HepG2 (cell line): ENCODE measurements around the gene NUDCD2. TPM values are rescaled to one million over a fixed set of nuclear protein-coding genes. Genes with fewer than 3 reads are reported as not detected.

Experiments used
- ARID5B ChIP-seq: IDR thresholded peaks from 2 replicates; pipeline ENCODE4 v1.4.0; 2020; ENCODE audit warnings: mild to moderate bottlenecking, missing genetic modification reagents
- ATM ChIP-seq: fragments of 450-650 bp; IDR thresholded peaks from 2 replicates; pipeline ENCODE4 v1.7.1; 2017; ENCODE audit warnings: mild to moderate bottlenecking, borderline replicate concordance
- DMTF1 ChIP-seq: sonication (generic); formaldehyde crosslinking; IDR thresholded peaks from 2 replicates; pipeline ENCODE4 v1.4.0; 2020; ENCODE audit warnings: mild to moderate bottlenecking, missing genetic modification reagents
- HMG20B ChIP-seq: conservative IDR thresholded peaks from 2 replicates; pipeline ENCODE4 v1.6.1; 2016; ENCODE audit warnings: missing genetic modification reagents, missing compliant biosample characterization
- IKZF1 ChIP-seq: fragments of 450-650 bp; IDR thresholded peaks from 2 replicates; pipeline ENCODE4 v1.7.1; 2016
- MAF1 ChIP-seq: sonication (generic); formaldehyde crosslinking; IDR thresholded peaks from 2 replicates; pipeline ENCODE4 v1.5.0; 2020; ENCODE audit warnings: missing genetic modification reagents, borderline replicate concordance
- MAFG ChIP-seq: sonication (generic); formaldehyde crosslinking; IDR thresholded peaks from 2 replicates; pipeline ENCODE4 v1.5.1; 2020; ENCODE audit warnings: mild to moderate bottlenecking, missing genetic modification reagents
- NPAS2 ChIP-seq: sonication (generic); formaldehyde crosslinking; IDR thresholded peaks from 2 replicates; pipeline ENCODE4 v1.8.0; 2022; ENCODE audit warnings: mild to moderate bottlenecking, missing genetic modification reagents, borderline replicate concordance
- PPARG ChIP-seq: conservative IDR thresholded peaks from 2 replicates; pipeline ENCODE4 v1.6.1; 2016; ENCODE audit warnings: missing biosample characterization, missing genetic modification reagents
- SMAD9 ChIP-seq: sonication (generic); formaldehyde crosslinking; IDR thresholded peaks from 2 replicates; pipeline ENCODE4 v1.5.1; 2020; ENCODE audit warnings: mild to moderate bottlenecking, missing genetic modification reagents
- THAP8 ChIP-seq: sonication (generic); formaldehyde crosslinking; IDR thresholded peaks from 2 replicates; pipeline ENCODE4 v1.5.1; 2020; ENCODE audit warnings: missing genetic modification reagents, mild to moderate bottlenecking, borderline replicate concordance
- ZNF224 ChIP-seq: sonication (generic); formaldehyde crosslinking; IDR thresholded peaks from 2 replicates; pipeline ENCODE4 v1.5.0; 2020; ENCODE audit warnings: mild to moderate bottlenecking, missing genetic modification reagents
- ZNF281 ChIP-seq: sonication (generic); formaldehyde crosslinking; IDR thresholded peaks from 2 replicates; pipeline ENCODE4 v1.4.0; 2020; ENCODE audit warnings: missing genetic modification reagents, borderline replicate concordance
- ZNF512 ChIP-seq: sonication (generic); formaldehyde crosslinking; IDR thresholded peaks from 2 replicates; pipeline ENCODE4 v1.4.0; 2020; ENCODE audit warnings: mild to moderate bottlenecking, missing genetic modification reagents
- ZNF672 ChIP-seq: sonication (generic); formaldehyde crosslinking; IDR thresholded peaks from 2 replicates; pipeline ENCODE4 v1.8.1; 2022; ENCODE audit warnings: missing genetic modification reagents
- ZNF850 ChIP-seq: sonication (generic); formaldehyde crosslinking; conservative IDR thresholded peaks from 2 replicates; pipeline ENCODE4 v1.9.0; 2021; ENCODE audit warnings: mild to moderate bottlenecking, missing genetic modification reagents
- polyA plus RNA-seq, 8 experiments: library from polyadenylated mRNA; depleted of rRNA in 3 of 8; stranded (reverse) in 7 of 8; unstranded in 1 of 8; fragments of >200 nt; fragmentation: Illumina TruSeq in 4 of 8; extraction: Trizol in 4 of 8; gene quantifications; 2 replicates each; pipeline versions ENCODE4 v1.2.1 to v1.2.3, GENCODE V29; 2011 to 2016; ENCODE audit warnings: low read depth in 4 of 8, missing spikeins in 1 of 8, mixed read lengths in 1 of 8; ENCODE audit not compliant: insufficient read depth in 1 of 8
- total RNA-seq, 5 experiments: library from RNA; depleted of rRNA; stranded (reverse); fragments of >200 nt; fragmentation: Illumina TruSeq; extraction: Trizol; gene quantifications; 2 replicates each; pipeline ENCODE4 v1.2.3, GENCODE V29; 2016; ENCODE audit warnings: low read depth in 1 of 5
- TF ChIP-seq, protein P1 (sequence below): sonication (generic); formaldehyde crosslinking; IDR thresholded peaks from 2 replicates; pipeline ENCODE4 v1.5.0; 2020; ENCODE audit warnings: missing genetic modification reagents, mild to moderate bottlenecking, borderline replicate concordance

NUDCD2 gene
- total and polyA plus RNA-seq, 2 of the 13 experiments (the other 11 are each of a cell fraction or from before 2014, with no cell fraction given), result 14.8 to 39.2 TPM

DNA sequence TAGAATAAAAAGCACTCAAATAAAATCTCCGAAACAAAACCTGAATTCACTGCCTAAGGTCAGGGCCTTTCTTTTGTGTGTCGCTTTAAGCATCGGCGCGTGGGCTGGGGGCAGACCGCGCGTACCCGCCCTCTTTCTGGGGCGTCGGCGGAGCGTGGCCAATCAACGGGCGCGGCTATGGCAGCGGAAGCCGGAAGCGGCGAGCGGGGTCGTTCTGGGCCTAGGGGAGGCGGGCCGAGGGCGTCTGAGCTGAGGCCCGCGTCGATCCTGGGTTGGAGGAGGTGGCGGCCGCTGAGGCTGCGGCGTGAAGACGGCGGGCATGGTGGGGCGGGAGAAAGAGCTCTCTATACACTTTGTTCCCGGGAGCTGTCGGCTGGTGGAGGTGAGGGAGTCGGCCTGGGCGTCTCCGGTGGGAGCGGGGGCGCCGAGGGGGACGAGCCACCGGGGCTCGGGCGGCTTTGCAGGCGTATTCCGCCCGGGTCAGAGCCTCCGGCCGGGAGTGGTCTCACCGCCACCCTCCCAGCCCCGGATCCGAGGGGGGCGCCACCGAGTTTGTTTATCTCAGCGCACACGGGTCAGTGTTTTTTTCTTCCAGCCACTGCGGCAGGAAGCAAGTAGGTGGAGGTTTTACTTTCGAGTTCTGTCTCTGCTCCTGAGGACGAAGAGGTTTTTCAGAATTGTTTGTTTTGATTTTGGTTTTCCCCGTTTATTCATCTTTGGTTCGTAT lies 45.6 kb upstream of the NUDCD2 start, which contains the start of gene MAT2B (continued):
- TF ChIP-seq SMAD9 (CRISPR knock-in tag) (0 out of 2 replicates have a peak, but pooled peaks have one; percentile 24), MAFG (no peak), DMTF1 (CRISPR knock-in tag) (no peak), IKZF1 (no peak), ATM (no peak), THAP8 (CRISPR knock-in tag) (0 out of 2 replicates have a peak, but pooled peaks have one; percentile 41), HMG20B (CRISPR knock-in tag) (0 out of 2 replicates have a peak, but pooled peaks have one; percentile 12), NPAS2 (no peak), ARID5B (peak; percentile 73; the same call in 1 of the 2 replicates), ZNF281 (CRISPR knock-in tag) (no peak; the same call in 1 of the 2 replicates), PPARG (CRISPR knock-in tag) (no peak), ZNF224 (no peak), ZNF512 (CRISPR knock-in tag) (no peak), ZNF672 (CRISPR knock-in tag) (no peak), MAF1 (0 out of 2 replicates have a peak, but pooled peaks have one; percentile 66), ZNF850 (CRISPR knock-in tag) (0 out of 2 replicates have a peak, but pooled peaks have one; percentile 63)
- TF ChIP-seq, protein P1, sequence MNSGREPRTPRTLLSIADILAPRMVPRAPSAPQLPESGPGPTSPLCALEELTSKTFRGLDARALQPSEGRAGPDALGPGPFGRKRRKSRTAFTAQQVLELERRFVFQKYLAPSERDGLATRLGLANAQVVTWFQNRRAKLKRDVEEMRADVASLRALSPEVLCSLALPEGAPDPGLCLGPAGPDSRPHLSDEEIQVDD (CRISPR knock-in tag), result no peak
